SKM-1 treated with dmso at 0.1 percent for 144 hours (cell line): ENCODE data around the gene GNG11.
"Not testable (repeated sequence)": the region's sequence is repeated elsewhere in the genome, so short reads cannot be mapped to it uniquely, and the experiment has no call there.

Experiments
- DNase-seq: peaks from one replicate; lab custom pipeline; 2025; ENCODE audit not compliant: unreplicated experiment; lab: John Stamatoyannopoulos, UW

Gene GNG11

GRCh38 chr7:93911242-93911641 is 10.3 kb upstream of the GNG11 start:
- not testable (repeated sequence) for DNase-seq

GRCh38 chr7:93911661-93912060 is 9.9 kb upstream of the GNG11 start:
- not testable (repeated sequence) for DNase-seq

GRCh38 chr7:93913197-93913596 is 8.3 kb upstream of the GNG11 start:
- DNase-seq, result no peak

GRCh38 chr7:93914581-93915066 is 6.9 kb upstream of the GNG11 start:
- no peak for DNase-seq

GRCh38 chr7:93915206-93915842 is 6.2 kb upstream of the GNG11 start:
- DNase-seq, result not testable (repeated sequence)

- not testable (repeated sequence) for DNase-seq
Measured at GRCh38 chr7:93915888-93916287, 5.6 kb upstream of the GNG11 start.

- DNase-seq, result not testable (repeated sequence)
Measured at GRCh38 chr7:93916315-93916714, 5.2 kb upstream of the GNG11 start.

- DNase-seq, result no peak
Measured at GRCh38 chr7:93920496-93921182, 896 bp upstream of the GNG11 start.

- no peak for DNase-seq
Measured at GRCh38 chr7:93921186-93921585, 349 bp upstream of the GNG11 start.

GRCh38 chr7:93923296-93923695 is 1.8 kb downstream of the GNG11 start:
- no peak for DNase-seq

GRCh38 chr7:93923942-93924341 is 2.4 kb downstream of the GNG11 start:
- no peak for DNase-seq

GRCh38 chr7:93926800-93927199 is 5.3 kb downstream of the GNG11 start:
- no peak for DNase-seq

GRCh38 chr7:93927585-93927984 is 6.0 kb downstream of the GNG11 start:
- no peak for DNase-seq

- DNase-seq, result no peak
Measured at GRCh38 chr7:93931655-93932054, 10.1 kb downstream of the GNG11 start.

GRCh38 chr7:93933156-93933555 is 11.6 kb downstream of the GNG11 start:
- no peak for DNase-seq

- no peak for DNase-seq
Measured at GRCh38 chr7:93935102-93935501, 13.6 kb downstream of the GNG11 start.

- no peak for DNase-seq
Measured at GRCh38 chr7:93937818-93938217, 16.3 kb downstream of the GNG11 start.

GRCh38 chr7:93938293-93938692 is 16.8 kb downstream of the GNG11 start:
- DNase-seq, result no peak

GRCh38 chr7:93941945-93942344 is 20.4 kb downstream of the GNG11 start:
- DNase-seq, result no peak

- DNase-seq, result no peak
Measured at GRCh38 chr7:93943816-93944540, 22.4 kb downstream of the GNG11 start.

- no peak for DNase-seq
Measured at GRCh38 chr7:93944673-93945072, 23.1 kb downstream of the GNG11 start.

- no peak for DNase-seq
Measured at GRCh38 chr7:93945083-93945482, 23.5 kb downstream of the GNG11 start.
